Transverse colon (tissue), 4 donors: ENCODE data around the gene CYP2C19. TPM values are rescaled to one million over a fixed set of nuclear protein-coding genes. Genes with fewer than 3 reads are reported as not detected.
"Not testable (repeated sequence)": the region's sequence is repeated elsewhere in the genome, so short reads cannot be mapped to it uniquely, and the experiment has no call there.

Source experiments
- DNase-seq: peaks from one replicate; pipeline ENCODE4 v3.0.0-alpha.2; 2019
- H3K27ac ChIP-seq, 4 donors: fragments of 200-600 bp; sonication (generic); 2 replicates each; pipeline ENCODE4 v1.5.1; 2016 to 2018; ENCODE audit warnings: inconsistent platforms in 4 of 4
- H3K27me3 ChIP-seq: fragments of 200-600 bp; sonication (generic); 2 replicates; pipeline ENCODE4 v1.5.1; 2017; ENCODE audit warnings: inconsistent platforms
- H3K36me3 ChIP-seq, 4 donors: fragments of 200-600 bp; sonication (generic); 2 replicates each; pipeline ENCODE4 v1.5.1; 2017 to 2019; ENCODE audit warnings: inconsistent platforms in 4 of 4
- H3K4me1 ChIP-seq, 4 donors: fragments of 200-600 bp; sonication (generic); 2 replicates each; pipeline ENCODE4 v1.5.1; 2017 to 2020; ENCODE audit warnings: inconsistent platforms in 4 of 4
- H3K4me3 ChIP-seq, 4 donors: fragments of 200-600 bp; sonication (generic); 1 replicate in 1 of 4; 2 replicates in 3 of 4; pipeline versions ENCODE4 v1.5.1 to v1.6.1; 2017 to 2019; ENCODE audit warnings: inconsistent platforms in 4 of 4
- H3K9me3 ChIP-seq, 2 donors: fragments of 200-600 bp; sonication (generic); 2 replicates each; pipeline ENCODE4 v1.5.1; 2017 to 2019; ENCODE audit warnings: inconsistent platforms in 2 of 2
- EP300 ChIP-seq: sonication (generic); formaldehyde crosslinking; IDR thresholded peaks from one replicate; pipeline ENCODE4 v1.6.1; 2017; ENCODE audit warnings: antibody characterized with exemption, low read depth
- POLR2A ChIP-seq: fragments of 450-650 bp; IDR thresholded peaks from one replicate; pipeline ENCODE4 v1.6.1; 2016; ENCODE audit warnings: antibody characterized with exemption, mild to moderate bottlenecking, moderate library complexity
- POLR2AphosphoS5 ChIP-seq, 3 donors: sonication (generic); formaldehyde crosslinking; IDR thresholded peaks; one replicate each; pipeline ENCODE4 v1.6.1; 2016; ENCODE audit warnings: antibody characterized with exemption in 3 of 3
- WGBS, 2 donors: methylation state at CpG; one replicate each; pipeline ENCODE4 v1.1.5; 2018; ENCODE audit warnings: low coverage in 1 of 2; 5-methylcytosine and 5-hydroxymethylcytosine counted together
- in situ Hi-C, 4 donors: fragments of 200-750 bp; cut with MboI; loops; one replicate each; pipeline versions ENCODE4 v1.15.0 to v1.15.1; 2017; ENCODE audit warnings: low sequenced_read_pairs in 3 of 4, low pct_ligation_motif_present in 1 of 4, low pct_unique_long_range_greater_than_20kb in 1 of 4
- intact Hi-C: fragments of 100-400 bp; cut with DNase I; formaldehyde crosslinking; loops from one replicate; pipeline ENCODE4 v1.15.1; 2023; ENCODE audit warnings: low total_unique reads
- total RNA-seq, 4 donors: library from RNA; depleted of rRNA; stranded (reverse); fragments of >200 nt; gene quantifications; one replicate each; pipeline ENCODE4 v1.1.0, GENCODE V29; 2016
- TF ChIP-seq, protein P1 (sequence below), 5 experiments: fragments of 200-600 bp in 3 of 5; fragments of 450-650 bp in 2 of 5; sonication (generic) in 3 of 5; IDR thresholded peaks; 1 replicate in 2 of 5; 2 replicates in 3 of 5; pipeline ENCODE4 v1.5.1; 2016 to 2017; ENCODE audit warnings: antibody characterized with exemption in 5 of 5, inconsistent platforms in 3 of 5, mild to moderate bottlenecking in 2 of 5, moderate library complexity in 1 of 5

The CYP2C19 gene
- total RNA-seq, 4 donors from 2014 or later: 2.6 to 9.7 (median 8.2) TPM

GRCh38 chr10:94747137-94747536 lies 15.3 kb upstream of the CYP2C19 start:
- WGBS, 2 donors: 76 to 78% methylated on average over 2 of the region's 2 CpGs
- Histone ChIP-seq H3K9me3 (peaks cover 0 to 13% of the 10 kb centered on the region in 2 donors), H3K36me3 (no peaks in the 10 kb centered on the region), H3K27me3 (no peaks in the 10 kb centered on the region), H3K27ac (no peak overlapping the region), H3K4me3 (no peak overlapping the region), H3K4me1 (no peaks in the 10 kb centered on the region)
- no peak for TF ChIP-seq EP300
- TF ChIP-seq, protein P1, sequence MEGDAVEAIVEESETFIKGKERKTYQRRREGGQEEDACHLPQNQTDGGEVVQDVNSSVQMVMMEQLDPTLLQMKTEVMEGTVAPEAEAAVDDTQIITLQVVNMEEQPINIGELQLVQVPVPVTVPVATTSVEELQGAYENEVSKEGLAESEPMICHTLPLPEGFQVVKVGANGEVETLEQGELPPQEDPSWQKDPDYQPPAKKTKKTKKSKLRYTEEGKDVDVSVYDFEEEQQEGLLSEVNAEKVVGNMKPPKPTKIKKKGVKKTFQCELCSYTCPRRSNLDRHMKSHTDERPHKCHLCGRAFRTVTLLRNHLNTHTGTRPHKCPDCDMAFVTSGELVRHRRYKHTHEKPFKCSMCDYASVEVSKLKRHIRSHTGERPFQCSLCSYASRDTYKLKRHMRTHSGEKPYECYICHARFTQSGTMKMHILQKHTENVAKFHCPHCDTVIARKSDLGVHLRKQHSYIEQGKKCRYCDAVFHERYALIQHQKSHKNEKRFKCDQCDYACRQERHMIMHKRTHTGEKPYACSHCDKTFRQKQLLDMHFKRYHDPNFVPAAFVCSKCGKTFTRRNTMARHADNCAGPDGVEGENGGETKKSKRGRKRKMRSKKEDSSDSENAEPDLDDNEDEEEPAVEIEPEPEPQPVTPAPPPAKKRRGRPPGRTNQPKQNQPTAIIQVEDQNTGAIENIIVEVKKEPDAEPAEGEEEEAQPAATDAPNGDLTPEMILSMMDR (IDR thresholded peaks at IDR 0.05): no peak
- TF ChIP-seq POLR2AphosphoS5 (IDR thresholded peaks at IDR 0.05): no peak
- no peak for TF ChIP-seq POLR2A
- in situ Hi-C loops: no loop called here
- DNase-seq: no peak
- intact Hi-C loops: no loop called here

DNA sequence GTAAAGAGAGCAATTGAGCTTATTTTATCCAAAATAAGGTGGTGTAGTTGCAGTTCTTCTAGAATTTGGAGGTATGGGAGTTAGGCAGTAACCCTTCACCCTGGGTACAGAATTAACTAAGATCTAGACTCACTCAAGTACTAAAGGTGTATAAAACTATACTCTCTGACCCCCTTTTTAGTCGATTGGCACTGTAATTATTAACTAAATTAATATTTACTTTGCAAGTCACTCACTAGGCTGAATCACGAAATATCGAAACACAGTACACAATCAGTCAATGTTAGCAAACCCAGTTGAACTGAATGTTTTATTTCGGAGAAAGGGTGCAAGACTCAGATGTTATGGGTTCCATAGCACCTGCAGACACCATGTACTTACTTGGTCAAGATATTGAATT lies 14.6 kb upstream of the CYP2C19 start:
- no peak for DNase-seq
- peaks cover 0 to 9% of the 10 kb centered on the region in 2 donors for H3K9me3 ChIP-seq
- intact Hi-C loops: no loop called here
- H3K4me1 ChIP-seq: no peaks in the 10 kb centered on the region
- in situ Hi-C loops: no loop called here
- no peak overlapping the region for H3K4me3 ChIP-seq
- no peak for TF ChIP-seq POLR2AphosphoS5 (IDR thresholded peaks at IDR 0.05)
- TF ChIP-seq EP300: no peak
- TF ChIP-seq POLR2A: no peak
- TF ChIP-seq, protein P1 (IDR thresholded peaks at IDR 0.05): no peak
- H3K27me3 ChIP-seq: no peaks in the 10 kb centered on the region
- H3K36me3 ChIP-seq: no peaks in the 10 kb centered on the region
- WGBS, 2 donors: 76 to 78% methylated on average over 4 of the region's 4 CpGs
- no peak overlapping the region for H3K27ac ChIP-seq

- Histone ChIP-seq H3K36me3 (no peaks in the 10 kb centered on the region), H3K27me3 (no peaks in the 10 kb centered on the region), H3K27ac (no peak overlapping the region), H3K4me3 (no peak overlapping the region), H3K4me1 (no peaks in the 10 kb centered on the region), H3K9me3 (no peaks in the 10 kb centered on the region)
- 44% methylated on average over 2 of the region's 2 CpGs; no CpG with 5 or more reads in 1 of the 2 donors for WGBS, 2 donors
- no peak for DNase-seq
- TF ChIP-seq, protein P1 (IDR thresholded peaks at IDR 0.05): no peak
- no peak for TF ChIP-seq POLR2AphosphoS5 (IDR thresholded peaks at IDR 0.05)
- TF ChIP-seq POLR2A: no peak
- TF ChIP-seq EP300: no peak
- intact Hi-C loops: no loop called here
- in situ Hi-C loops: no loop called here
These were observed 4.6 kb upstream of the CYP2C19 start for GRCh38 chr10:94757916-94758315.

DNA sequence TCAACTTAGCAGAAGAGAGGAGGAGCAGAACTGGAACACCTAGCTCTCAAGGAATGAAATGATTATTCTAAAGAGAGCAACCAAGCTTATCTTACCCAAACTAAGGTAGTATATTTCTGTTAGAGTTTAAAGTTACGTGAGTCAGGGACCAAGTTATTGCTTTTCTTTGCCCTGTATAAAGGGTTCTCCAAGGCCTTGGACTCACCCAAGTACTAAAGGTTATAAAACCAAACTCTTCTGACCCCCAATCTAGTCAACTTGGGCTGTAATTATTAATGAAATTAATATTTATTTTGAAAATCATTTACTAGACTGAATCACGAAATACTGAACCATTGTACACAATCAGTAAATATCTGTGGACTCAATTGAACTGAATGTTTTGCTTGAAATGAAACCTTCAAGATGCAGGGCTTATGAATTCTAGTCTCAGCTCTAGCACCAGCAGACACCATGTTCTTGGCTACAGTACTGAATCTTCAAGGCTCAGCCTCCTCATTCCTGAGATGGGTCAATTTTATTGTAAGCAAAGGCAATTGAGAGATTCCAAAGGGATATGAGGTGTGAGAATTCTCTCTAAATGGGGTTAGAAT lies 1.8 kb upstream of the CYP2C19 start:
- intact Hi-C loops (no loop called here), in situ Hi-C loops (no loop called here)
- no peaks in the 10 kb centered on the region for H3K4me1 ChIP-seq
- WGBS, 2 donors: 52 to 64% methylated on average over 2 of the region's 2 CpGs
- H3K36me3 ChIP-seq: no peaks in the 10 kb centered on the region
- H3K27ac ChIP-seq: no peak overlapping the region
- H3K9me3 ChIP-seq: no peaks in the 10 kb centered on the region
- TF ChIP-seq, protein P1 (IDR thresholded peaks at IDR 0.05): no peak
- TF ChIP-seq EP300 (no peak), POLR2A (no peak), POLR2AphosphoS5 (IDR thresholded peaks at IDR 0.05) (no peak)
- DNase-seq: no peak
- no peaks in the 10 kb centered on the region for H3K27me3 ChIP-seq
- H3K4me3 ChIP-seq: no peak overlapping the region

GRCh38 chr10:94775425-94775824 lies 12.9 kb downstream of the CYP2C19 start:
- DNase-seq, H3K27ac ChIP-seq, intact Hi-C loops, in situ Hi-C loops, H3K4me1 ChIP-seq, H3K9me3 ChIP-seq, H3K36me3 ChIP-seq, H3K27me3 ChIP-seq, H3K4me3 ChIP-seq: not testable (repeated sequence)
- WGBS, 2 donors: 95% methylated on average over 6 of the region's 6 CpGs; no CpG with 5 or more reads in 1 of the 2 donors
